ENCODE data around the gene RUBCN. TPM values are rescaled to one million over a fixed set of nuclear protein-coding genes. Genes with fewer than 3 reads are reported as not detected.

Gene RUBCN
- total and polyA plus RNA-seq, 10 of the 15 experiments (the other 5 are each of a cell fraction or from before 2014, with no cell fraction given) = 15.5 to 79.9 (median 40.4) TPM

DNA sequence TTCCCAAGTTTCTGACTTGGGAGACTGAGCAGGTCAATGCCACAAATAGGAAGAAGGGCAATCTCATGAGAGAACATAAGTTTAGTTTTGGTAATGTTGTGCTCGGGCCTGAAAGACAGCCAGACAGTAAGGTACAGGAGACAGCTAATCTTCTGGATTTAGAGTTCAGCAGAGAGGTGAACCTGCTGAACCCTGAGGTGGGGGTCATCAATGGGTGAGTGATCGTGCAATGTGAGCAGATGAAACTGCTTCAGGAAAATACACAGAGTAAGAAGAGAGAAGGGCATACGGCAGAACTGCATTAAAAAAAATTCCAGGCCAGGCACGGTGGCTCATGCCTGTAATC lies 23.3 kb downstream of the RUBCN start:
- CTCF ChIA-PET = interaction anchor here (0.7 to 5.1 kb wide), 6 partner anchors 11 to 70 kb away, joined by 3 to 37 read pairs (median 5); partner anchors contain the start of gene RUBCN
- peaks cover 68% of the 10 kb centered on the region for H3K79me2 ChIP-seq (ENCODE audit: control insufficient read depth, insufficient read depth, low read length)
- ATAC-seq = peak; percentile 16
- peak overlapping the region; percentile 84 for H3K4me2 ChIP-seq (ENCODE audit: control insufficient read depth, insufficient read depth)
- RAD21 ChIA-PET (ENCODE audit: unreplicated experiment) = interaction anchor here (2.3 to 5.8 kb wide), 6 partner anchors 12 to 80 kb away, joined by 7 to 59 read pairs (median 11); partner anchors contain the start of genes LRCH3 and RUBCN
- H4K20me1 ChIP-seq (ENCODE audit: control insufficient read depth, insufficient read depth) = no peaks in the 10 kb centered on the region
- WGBS (ENCODE audit: insufficient coverage, insufficient replicate concordance, low lambda C conversion rate, missing lambda C conversion rate) = 3% methylated on average over 4 of the region's 4 CpGs
- in situ Hi-C loops (cut with MboI) (no loop called here), intact Hi-C loops (cut with micrococcal nuclease; ENCODE audit: unreplicated experiment) (loop anchor here (1.0 to 5.0 kb wide), 3 partner anchors 11 to 77 kb away; partner anchors contain the start of gene LRCH3)
- POLR2A ChIA-PET = interaction anchor here (0.8 to 6.0 kb wide), 8 partner anchors 10 to 80 kb away, joined by 3 to 72 read pairs (median 8); partner anchors contain the start of gene RUBCN
- H3K27ac ChIP-seq (ENCODE audit: control insufficient read depth, insufficient read depth) = peak overlapping the region; percentile 95
- peak; percentile 35 for FAIRE-seq
- no peak for DNase-seq (ENCODE audit: low read depth, low spot score)
- no peak overlapping the region for H2AFZ ChIP-seq (ENCODE audit: control insufficient read depth, low read depth, low read length)
- H3K27me3 ChIP-seq (replicated peaks in 1 of 2; ENCODE audit: control insufficient read depth in 2 of 2, insufficient read depth in 2 of 2, low read length in 1 of 2) = no peaks in the 10 kb centered on the region
- peaks cover 44% of the 10 kb centered on the region for H3K4me1 ChIP-seq (ENCODE audit: control insufficient read depth, insufficient read depth, low read length)
- H3K9me3 ChIP-seq (replicated peaks; ENCODE audit: control insufficient read depth, insufficient read depth, low read length) = no peaks in the 10 kb centered on the region; the same call in 2 of the 3 replicates
- SMC1A ChIA-PET (ENCODE audit: uncharacterized antibody, unreplicated experiment) = interaction anchor here (1.4 to 8.1 kb wide), 9 partner anchors 12 to 87 kb away, joined by 4 to 163 read pairs (median 13); partner anchors contain the start of genes FYTTD1 and RUBCN
- BruUV-seq (replicated peaks) = no TSS peak
- peak overlapping the region; percentile 71 for H3K9ac ChIP-seq (ENCODE audit: control insufficient read depth, insufficient read depth, low read length)
- H3K36me3 ChIP-seq (ENCODE audit: control insufficient read depth in 2 of 2, insufficient read depth in 2 of 2, low read length in 1 of 2) = peaks cover 8 to 24% of the 10 kb centered on the region in 2 experiments
- H3K4me3 ChIP-seq = peak overlapping the region; percentile 19; the same call in 1 of the 2 replicates
- TF ChIP-seq MEF2B (IDR thresholded peaks at IDR 0.05; ENCODE audit: partially characterized antibody, poor library complexity, severe bottlenecking) (no peak), KAT2A (conservative IDR thresholded peaks at IDR 0.05; ENCODE audit: control insufficient read depth, low read depth, low read length) (no peak), RELA (IDR thresholded peaks at IDR 0.05; ENCODE audit: borderline replicate concordance, partially characterized antibody) (no peak), ESRRA (IDR thresholded peaks at IDR 0.05; ENCODE audit: low read length) (no peak), SMARCA5 (IDR thresholded peaks at IDR 0.05) (0 out of 2 replicates have a peak, but pooled peaks have one; percentile 23), HDAC2 (IDR thresholded peaks at IDR 0.05) (no peak), SUPT20H (IDR thresholded peaks at IDR 0.05; ENCODE audit: borderline replicate concordance, control insufficient read depth, low read depth, low read length) (no peak), CREM (IDR thresholded peaks at IDR 0.05; ENCODE audit: low read depth) (no peak), EZH2 (IDR thresholded peaks at IDR 0.05; ENCODE audit: borderline replicate concordance, control insufficient read depth, low read depth, low read length) (no peak), MTA2 (IDR thresholded peaks at IDR 0.05; ENCODE audit: low read depth) (0 out of 2 replicates have a peak, but pooled peaks have one; percentile 2), STAT3 (IDR thresholded peaks at IDR 0.05; ENCODE audit: low read depth, low read length) (no peak), RAD51 (IDR thresholded peaks at IDR 0.05) (no peak), ASH2L (IDR thresholded peaks at IDR 0.05; ENCODE audit: borderline replicate concordance, low read depth) (no peak), ZNF384 (IDR thresholded peaks at IDR 0.05; ENCODE audit: borderline replicate concordance, low read depth, low read length) (no peak), ATF7 (IDR thresholded peaks at IDR 0.05; ENCODE audit: low read depth) (no peak)
- TF ChIP-seq, protein P1, sequence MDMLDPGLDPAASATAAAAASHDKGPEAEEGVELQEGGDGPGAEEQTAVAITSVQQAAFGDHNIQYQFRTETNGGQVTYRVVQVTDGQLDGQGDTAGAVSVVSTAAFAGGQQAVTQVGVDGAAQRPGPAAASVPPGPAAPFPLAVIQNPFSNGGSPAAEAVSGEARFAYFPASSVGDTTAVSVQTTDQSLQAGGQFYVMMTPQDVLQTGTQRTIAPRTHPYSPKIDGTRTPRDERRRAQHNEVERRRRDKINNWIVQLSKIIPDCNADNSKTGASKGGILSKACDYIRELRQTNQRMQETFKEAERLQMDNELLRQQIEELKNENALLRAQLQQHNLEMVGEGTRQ (IDR thresholded peaks at IDR 0.05; ENCODE audit: borderline replicate concordance, low read depth, low read length) = no peak
- TF ChIP-seq, protein P2, sequence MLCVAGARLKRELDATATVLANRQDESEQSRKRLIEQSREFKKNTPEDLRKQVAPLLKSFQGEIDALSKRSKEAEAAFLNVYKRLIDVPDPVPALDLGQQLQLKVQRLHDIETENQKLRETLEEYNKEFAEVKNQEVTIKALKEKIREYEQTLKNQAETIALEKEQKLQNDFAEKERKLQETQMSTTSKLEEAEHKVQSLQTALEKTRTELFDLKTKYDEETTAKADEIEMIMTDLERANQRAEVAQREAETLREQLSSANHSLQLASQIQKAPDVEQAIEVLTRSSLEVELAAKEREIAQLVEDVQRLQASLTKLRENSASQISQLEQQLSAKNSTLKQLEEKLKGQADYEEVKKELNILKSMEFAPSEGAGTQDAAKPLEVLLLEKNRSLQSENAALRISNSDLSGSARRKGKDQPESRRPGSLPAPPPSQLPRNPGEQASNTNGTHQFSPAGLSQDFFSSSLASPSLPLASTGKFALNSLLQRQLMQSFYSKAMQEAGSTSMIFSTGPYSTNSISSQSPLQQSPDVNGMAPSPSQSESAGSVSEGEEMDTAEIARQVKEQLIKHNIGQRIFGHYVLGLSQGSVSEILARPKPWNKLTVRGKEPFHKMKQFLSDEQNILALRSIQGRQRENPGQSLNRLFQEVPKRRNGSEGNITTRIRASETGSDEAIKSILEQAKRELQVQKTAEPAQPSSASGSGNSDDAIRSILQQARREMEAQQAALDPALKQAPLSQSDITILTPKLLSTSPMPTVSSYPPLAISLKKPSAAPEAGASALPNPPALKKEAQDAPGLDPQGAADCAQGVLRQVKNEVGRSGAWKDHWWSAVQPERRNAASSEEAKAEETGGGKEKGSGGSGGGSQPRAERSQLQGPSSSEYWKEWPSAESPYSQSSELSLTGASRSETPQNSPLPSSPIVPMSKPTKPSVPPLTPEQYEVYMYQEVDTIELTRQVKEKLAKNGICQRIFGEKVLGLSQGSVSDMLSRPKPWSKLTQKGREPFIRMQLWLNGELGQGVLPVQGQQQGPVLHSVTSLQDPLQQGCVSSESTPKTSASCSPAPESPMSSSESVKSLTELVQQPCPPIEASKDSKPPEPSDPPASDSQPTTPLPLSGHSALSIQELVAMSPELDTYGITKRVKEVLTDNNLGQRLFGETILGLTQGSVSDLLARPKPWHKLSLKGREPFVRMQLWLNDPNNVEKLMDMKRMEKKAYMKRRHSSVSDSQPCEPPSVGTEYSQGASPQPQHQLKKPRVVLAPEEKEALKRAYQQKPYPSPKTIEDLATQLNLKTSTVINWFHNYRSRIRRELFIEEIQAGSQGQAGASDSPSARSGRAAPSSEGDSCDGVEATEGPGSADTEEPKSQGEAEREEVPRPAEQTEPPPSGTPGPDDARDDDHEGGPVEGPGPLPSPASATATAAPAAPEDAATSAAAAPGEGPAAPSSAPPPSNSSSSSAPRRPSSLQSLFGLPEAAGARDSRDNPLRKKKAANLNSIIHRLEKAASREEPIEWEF (IDR thresholded peaks at IDR 0.05; ENCODE audit: insufficient replicate concordance, low read depth, low read length) = no peak
- TF ChIP-seq, protein P3, sequence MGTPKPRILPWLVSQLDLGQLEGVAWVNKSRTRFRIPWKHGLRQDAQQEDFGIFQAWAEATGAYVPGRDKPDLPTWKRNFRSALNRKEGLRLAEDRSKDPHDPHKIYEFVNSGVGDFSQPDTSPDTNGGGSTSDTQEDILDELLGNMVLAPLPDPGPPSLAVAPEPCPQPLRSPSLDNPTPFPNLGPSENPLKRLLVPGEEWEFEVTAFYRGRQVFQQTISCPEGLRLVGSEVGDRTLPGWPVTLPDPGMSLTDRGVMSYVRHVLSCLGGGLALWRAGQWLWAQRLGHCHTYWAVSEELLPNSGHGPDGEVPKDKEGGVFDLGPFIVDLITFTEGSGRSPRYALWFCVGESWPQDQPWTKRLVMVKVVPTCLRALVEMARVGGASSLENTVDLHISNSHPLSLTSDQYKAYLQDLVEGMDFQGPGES (IDR thresholded peaks at IDR 0.05) = 0 out of 2 replicates have a peak, but pooled peaks have one; percentile 17

Data from GM12878 (cell line).